Kidney (tissue), 14 donors: ENCODE measurements around the gene NOL9. TPM values are rescaled to one million over a fixed set of nuclear protein-coding genes. Genes with fewer than 3 reads are reported as not detected.

Source experiments
- DNase-seq, 5 donors: peaks; one replicate each; pipeline ENCODE4 v3.0.0-alpha.2; 2013 to 2020
- FAIRE-seq: peaks from 2 replicates; lab custom pipeline; 2012; peaks lifted over from hg19 to GRCh38; lab: Jason Lieb, UNC
- H3K27ac ChIP-seq, 2 donors: one replicate each; pipeline ENCODE4 v1.7.0; 2013; ENCODE audit warnings: low read depth in 2 of 2, low read length in 2 of 2, inconsistent platforms in 1 of 2
- H3K27me3 ChIP-seq: one replicate; pipeline ENCODE4 v1.7.1; 2013; ENCODE audit warnings: low read length, inconsistent platforms; ENCODE audit not compliant: control insufficient read depth, insufficient read depth
- H3K36me3 ChIP-seq, 3 donors: one replicate each; pipeline versions ENCODE4 v1.7.0 to v1.7.1; 2013; ENCODE audit warnings: low read length in 3 of 3, control low read depth in 1 of 3, inconsistent platforms in 1 of 3; ENCODE audit not compliant: insufficient read depth in 3 of 3, control insufficient read depth in 2 of 3
- H3K4me1 ChIP-seq, 3 donors: one replicate each; pipeline versions ENCODE4 v1.7.0 to v1.7.1; 2013; ENCODE audit warnings: low read length in 3 of 3, inconsistent platforms in 1 of 3, low read depth in 1 of 3; ENCODE audit not compliant: control insufficient read depth in 2 of 3, insufficient read depth in 2 of 3
- H3K4me3 ChIP-seq, 3 donors: one replicate each; pipeline versions ENCODE4 v1.7.0 to v1.8.1; 2013; ENCODE audit warnings: low read length in 3 of 3, control low read depth in 1 of 3, inconsistent platforms in 1 of 3
- H3K9ac ChIP-seq, 3 donors: one replicate each; pipeline versions ENCODE4 v1.7.0 to v1.7.1; 2013; ENCODE audit warnings: low read length in 3 of 3, control low read depth in 1 of 3, inconsistent platforms in 1 of 3
- H3K9me3 ChIP-seq, 3 donors: one replicate each; pipeline versions ENCODE4 v1.7.0 to v1.7.1; 2013; ENCODE audit warnings: low read length in 3 of 3, control low read depth in 1 of 3, inconsistent platforms in 1 of 3; ENCODE audit not compliant: control insufficient read depth in 2 of 3, insufficient read depth in 1 of 3
- intact Hi-C: fragments of 100-400 bp; cut with DNase I; formaldehyde crosslinking; loops from one replicate; pipeline ENCODE4 v1.11.1; 2022
- polyA plus RNA-seq: library from polyadenylated mRNA; stranded (reverse); fragments of 350-450 nt; fragmentation: Illumina TruSeq; extraction: RNeasy Lipid Tissue Mini Kit (QIAGEN cat#74804); gene quantifications from one replicate; pipeline ENCODE4 v1.2.3, GENCODE V29; 2014; ENCODE audit warnings: low read depth, low replicate concordance; ENCODE audit not compliant: insufficient read depth
- total RNA-seq: library from RNA; stranded (reverse); fragmentation: NEBNext Ultra II Directional; extraction: Animal tissue kit (Norgen Biotek cat#: 25700); gene quantifications from one replicate; pipeline ENCODE4 v1.2.1, GENCODE V29; 2021
- TF ChIP-seq, protein P1 (sequence below): IDR thresholded peaks from 3 replicates; pipeline ENCODE4 v1.5.1; 2012; ENCODE audit warnings: mild to moderate bottlenecking, moderate library complexity, borderline replicate concordance; ENCODE audit not compliant: insufficient read depth; ENCODE audit errors: extremely low read depth
- donor health status: control.
- donor health status: control.
- donor health status: control.
- donor health status: control.
- donor health status: control.
- donor health status: DM: yes; HTN: yes; CAD: no.
- donor health status: Normal renal cell carcinoma (clear cell type).

The NOL9 gene
- total and polyA plus RNA-seq, 2 donors from 2014 or later = 4.3 to 28.7 TPM

DNA sequence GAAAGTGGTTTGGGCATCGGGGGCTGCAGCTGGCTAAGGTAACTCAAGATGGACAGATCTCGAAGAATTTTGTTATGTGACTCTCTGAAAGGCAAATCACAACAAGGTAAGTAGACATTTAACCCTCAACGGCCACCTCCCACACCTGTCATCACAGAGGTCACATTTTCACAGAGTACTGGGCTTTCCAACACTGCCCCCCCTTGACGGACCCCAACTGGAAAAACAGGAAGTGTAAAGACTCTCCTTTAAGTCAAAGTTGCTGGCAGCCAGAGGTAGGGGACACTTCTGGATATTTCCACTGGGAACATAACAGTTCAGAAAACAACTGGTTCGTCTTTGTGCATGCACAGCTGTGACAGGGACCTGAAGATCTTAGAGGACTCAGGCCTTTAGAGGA is 22.3 kb downstream of the NOL9 start:
- Histone ChIP-seq H3K9ac (no peak overlapping the region), H3K4me1 (no peaks in the 10 kb centered on the region), H3K36me3 (peaks cover 16 to 42% (median 26%) of the 10 kb centered on the region in 3 donors), H3K4me3 (no peak overlapping the region), H3K27me3 (no peaks in the 10 kb centered on the region), H3K27ac (no peak overlapping the region), H3K9me3 (no peaks in the 10 kb centered on the region)
- DNase-seq = peak in 4 of 5 donors; percentile 4 to 52 (median 37)
- TF ChIP-seq, protein P1, sequence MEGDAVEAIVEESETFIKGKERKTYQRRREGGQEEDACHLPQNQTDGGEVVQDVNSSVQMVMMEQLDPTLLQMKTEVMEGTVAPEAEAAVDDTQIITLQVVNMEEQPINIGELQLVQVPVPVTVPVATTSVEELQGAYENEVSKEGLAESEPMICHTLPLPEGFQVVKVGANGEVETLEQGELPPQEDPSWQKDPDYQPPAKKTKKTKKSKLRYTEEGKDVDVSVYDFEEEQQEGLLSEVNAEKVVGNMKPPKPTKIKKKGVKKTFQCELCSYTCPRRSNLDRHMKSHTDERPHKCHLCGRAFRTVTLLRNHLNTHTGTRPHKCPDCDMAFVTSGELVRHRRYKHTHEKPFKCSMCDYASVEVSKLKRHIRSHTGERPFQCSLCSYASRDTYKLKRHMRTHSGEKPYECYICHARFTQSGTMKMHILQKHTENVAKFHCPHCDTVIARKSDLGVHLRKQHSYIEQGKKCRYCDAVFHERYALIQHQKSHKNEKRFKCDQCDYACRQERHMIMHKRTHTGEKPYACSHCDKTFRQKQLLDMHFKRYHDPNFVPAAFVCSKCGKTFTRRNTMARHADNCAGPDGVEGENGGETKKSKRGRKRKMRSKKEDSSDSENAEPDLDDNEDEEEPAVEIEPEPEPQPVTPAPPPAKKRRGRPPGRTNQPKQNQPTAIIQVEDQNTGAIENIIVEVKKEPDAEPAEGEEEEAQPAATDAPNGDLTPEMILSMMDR = no peak
- no peak for FAIRE-seq
- intact Hi-C loops = no loop called here

DNA sequence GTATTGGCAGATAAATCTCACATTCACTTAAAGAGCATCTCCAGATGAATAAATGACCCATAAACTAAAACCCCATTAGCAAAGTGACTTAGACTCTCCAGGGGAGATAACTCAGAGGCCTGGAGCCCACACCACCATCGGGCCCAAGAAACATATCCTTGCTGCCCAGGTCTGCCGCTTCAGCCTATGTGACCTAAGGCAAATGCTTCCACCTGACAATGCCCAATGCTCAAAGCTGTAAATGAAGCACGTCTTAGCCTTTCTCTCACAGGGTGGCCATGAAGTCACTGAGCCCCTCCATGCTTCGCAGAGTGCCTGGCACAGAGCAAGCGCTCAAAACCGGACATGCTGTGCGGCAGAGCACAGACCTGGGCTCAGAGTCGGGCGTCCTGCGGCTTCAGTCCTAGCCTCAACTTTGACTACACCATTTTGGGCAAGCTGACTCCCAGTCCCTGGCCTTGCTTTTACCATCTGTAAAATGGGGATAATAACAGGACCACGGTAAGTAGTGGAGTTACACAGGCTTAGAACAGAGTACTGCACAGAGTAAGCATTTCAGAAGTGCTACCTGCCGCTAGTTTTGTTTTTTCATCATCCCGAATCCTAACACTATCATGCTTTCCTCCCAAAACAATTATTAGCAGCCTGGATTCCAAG is 23.7 kb downstream of the NOL9 start:
- no peak overlapping the region for H3K9ac ChIP-seq
- no peaks in the 10 kb centered on the region for H3K4me1 ChIP-seq
- DNase-seq (peak in 1 of 5 donors; percentile 26), FAIRE-seq (no peak)
- intact Hi-C loops = no loop called here
- no peak overlapping the region for H3K4me3 ChIP-seq
- TF ChIP-seq, protein P1 = no peak
- no peaks in the 10 kb centered on the region for H3K9me3 ChIP-seq
- H3K36me3 ChIP-seq = peaks cover 18 to 54% (median 34%) of the 10 kb centered on the region in 3 donors
- no peaks in the 10 kb centered on the region for H3K27me3 ChIP-seq
- H3K27ac ChIP-seq = no peak overlapping the region

DNA sequence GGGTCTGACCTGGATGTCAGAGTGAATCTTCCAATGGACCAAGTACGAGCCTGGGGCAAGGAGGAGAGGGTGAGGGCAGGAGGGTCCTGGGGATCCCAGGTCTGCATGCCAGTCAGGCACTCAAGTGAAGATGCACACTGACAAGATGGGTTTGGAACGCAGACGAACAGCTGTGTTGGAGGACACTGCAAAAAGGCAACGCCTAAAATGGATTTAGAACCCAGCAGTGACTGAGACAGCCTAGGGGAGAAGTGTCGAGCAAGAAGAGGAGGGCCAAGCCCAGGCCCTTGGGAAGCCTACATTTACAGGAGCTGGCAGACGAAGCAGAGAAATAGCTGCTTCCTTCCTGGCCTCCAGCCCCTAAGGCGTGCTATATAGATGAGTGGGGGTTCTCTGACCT is 25.8 kb downstream of the NOL9 start:
- Histone ChIP-seq H3K27me3 (no peaks in the 10 kb centered on the region), H3K36me3 (peaks cover 18 to 59% (median 35%) of the 10 kb centered on the region in 3 donors), H3K4me3 (no peak overlapping the region), H3K27ac (no peak overlapping the region), H3K9me3 (no peaks in the 10 kb centered on the region), H3K4me1 (no peaks in the 10 kb centered on the region), H3K9ac (no peak overlapping the region)
- TF ChIP-seq, protein P1 = no peak
- DNase-seq (peak in 1 of 5 donors; percentile 19), FAIRE-seq (no peak)
- intact Hi-C loops = no loop called here
